ENCODE data around the gene NCOA3. TPM values are rescaled to one million over a fixed set of nuclear protein-coding genes. Genes with fewer than 3 reads are reported as not detected.

NCOA3 gene
- total and polyA plus RNA-seq, 2 of the 8 experiments (the other 6 are each of a cell fraction or from before 2014, with no cell fraction given): 7.9 to 24.7 TPM

DNA sequence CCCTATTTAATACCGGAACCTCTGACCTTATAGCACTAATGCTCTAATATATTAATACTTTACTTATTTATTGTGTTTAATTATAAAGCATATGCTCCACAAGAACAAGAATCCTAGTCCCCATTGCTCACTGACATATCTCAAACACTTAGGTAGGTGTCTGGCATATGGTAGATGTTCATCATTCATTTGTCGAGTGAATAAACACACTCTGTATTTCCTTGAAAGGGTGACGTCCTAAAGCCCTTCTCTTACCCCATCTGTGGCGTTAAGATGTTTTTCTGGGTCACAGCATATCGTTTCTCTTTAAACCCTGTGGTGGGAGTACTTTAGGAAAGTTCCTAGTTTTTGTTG, 45.3 kb downstream of the NCOA3 start:
- DNase-seq (ENCODE audit: low read depth in 1 of 2, low spot score in 2 of 2): no peak
- H3K27ac ChIP-seq (ENCODE audit: low read depth, low read length): no peak overlapping the region
- no peak overlapping the region for H2BK15ac ChIP-seq (ENCODE audit: low read length)
- H3K4me1 ChIP-seq (replicated peaks in 1 of 4; ENCODE audit: control insufficient read depth in 3 of 4, insufficient read depth in 4 of 4, low read length in 3 of 4): peaks cover 0 to 8% (median 1%) of the 10 kb centered on the region in 4 experiments; a peak in 5 of 7 replicates
- H2BK120ac ChIP-seq (replicated peaks; ENCODE audit: low read depth, low read length): no peak overlapping the region
- no peak overlapping the region for H3K4me2 ChIP-seq (ENCODE audit: insufficient read depth in 1 of 2, low read depth in 2 of 2, low read length in 2 of 2)
- no peaks in the 10 kb centered on the region for H3K27me3 ChIP-seq (replicated peaks in 1 of 4; ENCODE audit: control insufficient read depth in 3 of 4, extremely low read depth in 1 of 4, insufficient read depth in 3 of 4, low read length in 3 of 4)
- H3K23me2 ChIP-seq (ENCODE audit: low read depth, low read length): no peaks in the 10 kb centered on the region
- FAIRE-seq: no peak
- H3K4me3 ChIP-seq (ENCODE audit: extremely low read depth in 1 of 4, insufficient read depth in 2 of 4, low read depth in 3 of 4, low read length in 4 of 4): no peak overlapping the region
- H3K9me3 ChIP-seq (ENCODE audit: insufficient read depth in 2 of 2, low read depth in 1 of 2, low read length in 1 of 2): no peaks in the 10 kb centered on the region
- no peak overlapping the region for H4K91ac ChIP-seq (replicated peaks; ENCODE audit: insufficient read length, low read length)
- H4K5ac ChIP-seq (ENCODE audit: insufficient read length, low read depth, low read length): no peak overlapping the region
- H4K8ac ChIP-seq (ENCODE audit: extremely low read depth, insufficient read depth, low read length): no peak overlapping the region
- ChIA-PET CTCF (ENCODE audit: partially characterized antibody) (interaction anchor here (1.2 kb wide), 1 partner anchor 12 kb away, joined by 3 read pairs; no protein-coding TSS in a partner anchor), POLR2A (ENCODE audit: partially characterized antibody) (interaction anchor here (1.1 kb wide), 1 partner anchor 38 kb away, joined by 3 read pairs; no protein-coding TSS in a partner anchor)
- H3K18ac ChIP-seq (ENCODE audit: extremely low read depth, low read length): no peak overlapping the region
- peaks cover 0 to 74% of the 10 kb centered on the region in 2 experiments; a peak in 3 of 4 replicates for H3K79me2 ChIP-seq (ENCODE audit: control insufficient read depth in 1 of 2, insufficient read depth in 2 of 2, low read length in 2 of 2)
- H2BK5ac ChIP-seq (ENCODE audit: low read depth, low read length): 0 out of 2 replicates have a peak overlapping the region, but pooled peaks have one; percentile 62
- no peak overlapping the region for H2BK20ac ChIP-seq (ENCODE audit: low read length)
- H3K14ac ChIP-seq (ENCODE audit: insufficient read length): no peak overlapping the region
- H4K20me1 ChIP-seq (replicated peaks in 1 of 2; ENCODE audit: control insufficient read depth in 1 of 2, insufficient read depth in 2 of 2, low read length in 2 of 2): peaks cover 0 to 1% of the 10 kb centered on the region in 2 experiments
- no peak overlapping the region for H3K23ac ChIP-seq (ENCODE audit: insufficient read length)
- no peak for TF ChIP-seq ASH2L (IDR thresholded peaks at IDR 0.05; ENCODE audit: low read length)
- TF ChIP-seq YY1 (IDR thresholded peaks at IDR 0.05; ENCODE audit: low read depth, low read length): no peak
- TF ChIP-seq RBBP5 (IDR thresholded peaks at IDR 0.05; ENCODE audit: borderline replicate concordance, low read depth, low read length): no peak
- TF ChIP-seq TAF1 (IDR thresholded peaks at IDR 0.05; ENCODE audit: low read depth, low read length): no peak
- H2AFZ ChIP-seq (ENCODE audit: low read length): no peak overlapping the region
- H3K9ac ChIP-seq (replicated peaks in 1 of 4; ENCODE audit: extremely low read depth in 1 of 4, low read depth in 3 of 4, low read length in 3 of 4): no peak overlapping the region
- peak overlapping the region; percentile 70; the same call in 1 of the 2 replicates for H2AK5ac ChIP-seq (ENCODE audit: low read depth, low read length)
- no peak overlapping the region for H2BK12ac ChIP-seq (ENCODE audit: low read depth, low read length)
- H3K4ac ChIP-seq (replicated peaks; ENCODE audit: insufficient read length, low read depth, low read length): no peak overlapping the region
- WGBS, 2 experiments (ENCODE audit: extremely low coverage in 1 of 2, insufficient coverage in 1 of 2, insufficient read length in 1 of 2, insufficient replicate concordance in 2 of 2, low coverage in 1 of 2, low lambda C conversion rate in 2 of 2, missing lambda C conversion rate in 1 of 2): 89% methylated on average over 5 of the region's 5 CpGs; no CpG with 5 or more reads in 1 of the 2 experiments
- no peaks in the 10 kb centered on the region for H3K36me3 ChIP-seq (ENCODE audit: control insufficient read depth in 2 of 4, insufficient read depth in 4 of 4, low read length in 3 of 4)
- H3K79me1 ChIP-seq (ENCODE audit: low read depth, low read length): peaks cover 13% of the 10 kb centered on the region
- H3K56ac ChIP-seq (replicated peaks; ENCODE audit: insufficient read length, low read depth, low read length): no peak overlapping the region
